ENCODE results near the gene IFT88.

- TF ChIP-seq, protein P1, sequence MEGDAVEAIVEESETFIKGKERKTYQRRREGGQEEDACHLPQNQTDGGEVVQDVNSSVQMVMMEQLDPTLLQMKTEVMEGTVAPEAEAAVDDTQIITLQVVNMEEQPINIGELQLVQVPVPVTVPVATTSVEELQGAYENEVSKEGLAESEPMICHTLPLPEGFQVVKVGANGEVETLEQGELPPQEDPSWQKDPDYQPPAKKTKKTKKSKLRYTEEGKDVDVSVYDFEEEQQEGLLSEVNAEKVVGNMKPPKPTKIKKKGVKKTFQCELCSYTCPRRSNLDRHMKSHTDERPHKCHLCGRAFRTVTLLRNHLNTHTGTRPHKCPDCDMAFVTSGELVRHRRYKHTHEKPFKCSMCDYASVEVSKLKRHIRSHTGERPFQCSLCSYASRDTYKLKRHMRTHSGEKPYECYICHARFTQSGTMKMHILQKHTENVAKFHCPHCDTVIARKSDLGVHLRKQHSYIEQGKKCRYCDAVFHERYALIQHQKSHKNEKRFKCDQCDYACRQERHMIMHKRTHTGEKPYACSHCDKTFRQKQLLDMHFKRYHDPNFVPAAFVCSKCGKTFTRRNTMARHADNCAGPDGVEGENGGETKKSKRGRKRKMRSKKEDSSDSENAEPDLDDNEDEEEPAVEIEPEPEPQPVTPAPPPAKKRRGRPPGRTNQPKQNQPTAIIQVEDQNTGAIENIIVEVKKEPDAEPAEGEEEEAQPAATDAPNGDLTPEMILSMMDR (conservative IDR thresholded peaks at IDR 0.05; ENCODE audit: low read depth, low read length): no peak
- TF ChIP-seq EZH2 (IDR thresholded peaks at IDR 0.05; ENCODE audit: borderline replicate concordance, low read depth, low read length, poor library complexity, severe bottlenecking): no peak
Observed at GRCh38 chr13:20721454-20722357, 154.7 kb downstream of the IFT88 start.
